Epithelial cell of esophagus (primary cell): ENCODE results near the gene MICAL3.
A peak's percentile ranks its signal among the peaks of the same experiment; 100 is the strongest.

Source experiments
- DNase-seq: peaks from one replicate; pipeline ENCODE4 v3.0.0; 2010; ENCODE audit warnings: low read depth
- H3K4me3 ChIP-seq: 2 replicates; pipeline ENCODE4 v1.5.1; 2011; ENCODE audit warnings: mild to moderate bottlenecking, low read length, control low read depth
- TF ChIP-seq, protein P1 (sequence below): IDR thresholded peaks from 2 replicates; pipeline ENCODE4 v1.5.1; 2011; ENCODE audit warnings: low read depth, mild to moderate bottlenecking, low read length, control low read depth, inconsistent platforms; ENCODE audit not compliant: insufficient read depth; ENCODE audit errors: missing control alignments

MICAL3 gene

DNA sequence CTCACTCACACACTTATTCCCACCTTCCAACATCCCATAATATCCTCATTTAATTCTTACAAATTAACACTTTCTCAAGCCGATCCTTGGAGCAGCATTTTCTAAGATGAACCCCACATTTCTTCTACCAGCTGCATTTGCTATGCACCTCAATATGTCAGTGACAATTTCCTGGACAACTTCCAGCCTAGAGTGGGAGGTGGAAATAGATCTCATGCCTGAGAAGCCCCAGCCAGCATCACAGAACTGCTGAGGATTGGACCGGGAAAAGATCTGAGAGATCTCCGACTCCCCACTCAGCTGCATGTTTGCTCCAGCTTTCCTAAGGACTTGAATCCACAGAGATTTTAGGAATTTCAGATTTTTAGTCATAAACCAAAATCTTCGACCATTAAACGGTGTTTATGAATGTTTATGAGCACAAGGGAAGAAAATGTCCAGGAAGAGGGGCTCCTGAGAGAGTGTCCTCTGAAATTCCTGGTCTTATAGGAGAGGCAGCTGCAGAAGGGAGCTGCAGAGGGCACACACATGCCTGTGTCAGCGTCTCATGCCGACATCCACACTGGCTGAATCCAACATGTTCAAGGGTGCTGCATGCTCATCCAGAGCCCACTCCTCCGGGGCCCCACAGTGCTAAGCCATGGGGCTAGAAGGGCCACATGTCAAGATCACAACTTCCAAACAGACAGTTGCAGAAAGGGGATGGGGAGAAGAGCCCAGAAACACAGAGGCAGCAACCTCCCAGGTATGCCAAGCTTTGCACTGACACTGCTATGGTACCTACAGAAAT lies 68.6 kb downstream of the MICAL3 start:
- TF ChIP-seq, protein P1, sequence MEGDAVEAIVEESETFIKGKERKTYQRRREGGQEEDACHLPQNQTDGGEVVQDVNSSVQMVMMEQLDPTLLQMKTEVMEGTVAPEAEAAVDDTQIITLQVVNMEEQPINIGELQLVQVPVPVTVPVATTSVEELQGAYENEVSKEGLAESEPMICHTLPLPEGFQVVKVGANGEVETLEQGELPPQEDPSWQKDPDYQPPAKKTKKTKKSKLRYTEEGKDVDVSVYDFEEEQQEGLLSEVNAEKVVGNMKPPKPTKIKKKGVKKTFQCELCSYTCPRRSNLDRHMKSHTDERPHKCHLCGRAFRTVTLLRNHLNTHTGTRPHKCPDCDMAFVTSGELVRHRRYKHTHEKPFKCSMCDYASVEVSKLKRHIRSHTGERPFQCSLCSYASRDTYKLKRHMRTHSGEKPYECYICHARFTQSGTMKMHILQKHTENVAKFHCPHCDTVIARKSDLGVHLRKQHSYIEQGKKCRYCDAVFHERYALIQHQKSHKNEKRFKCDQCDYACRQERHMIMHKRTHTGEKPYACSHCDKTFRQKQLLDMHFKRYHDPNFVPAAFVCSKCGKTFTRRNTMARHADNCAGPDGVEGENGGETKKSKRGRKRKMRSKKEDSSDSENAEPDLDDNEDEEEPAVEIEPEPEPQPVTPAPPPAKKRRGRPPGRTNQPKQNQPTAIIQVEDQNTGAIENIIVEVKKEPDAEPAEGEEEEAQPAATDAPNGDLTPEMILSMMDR, result no peak
- DNase-seq, result no peak
- H3K4me3 ChIP-seq, result no peak overlapping the region

DNA sequence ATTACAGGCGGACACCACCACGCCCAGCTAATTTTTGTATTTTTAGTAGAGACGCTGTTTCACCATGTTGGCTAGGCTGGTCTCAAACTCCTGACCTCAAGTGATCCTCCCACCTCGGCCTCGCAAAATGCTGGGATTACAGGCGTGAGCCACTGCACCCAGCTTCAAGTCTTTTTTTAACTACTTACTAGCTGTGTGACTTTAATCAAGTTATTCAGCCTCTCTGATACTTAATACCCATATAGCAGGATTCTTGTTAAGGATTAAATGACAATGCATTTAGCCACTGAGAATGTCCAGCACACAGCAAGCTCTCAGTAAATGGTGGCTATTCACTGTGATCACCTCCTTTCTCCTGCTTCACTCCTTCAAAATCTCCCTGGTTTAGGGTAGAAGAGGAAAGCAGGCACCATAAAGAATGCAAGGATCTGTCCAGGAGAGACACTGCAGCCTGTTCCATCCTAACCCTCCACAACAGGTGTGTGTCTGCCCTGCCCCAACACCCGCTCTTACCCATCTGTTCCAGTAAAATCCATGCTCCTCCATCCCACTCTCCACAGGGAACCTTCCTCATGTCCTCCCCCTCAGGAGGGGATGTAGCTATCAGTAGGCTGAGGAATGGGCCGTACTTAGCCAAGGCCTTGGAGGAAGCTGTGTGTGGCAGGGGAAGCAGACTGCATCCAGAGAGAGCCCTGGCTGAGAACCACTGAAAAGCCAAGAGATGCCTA lies 69.3 kb downstream of the MICAL3 start:
- H3K4me3 ChIP-seq, result no peak overlapping the region
- no peak for DNase-seq

DNA sequence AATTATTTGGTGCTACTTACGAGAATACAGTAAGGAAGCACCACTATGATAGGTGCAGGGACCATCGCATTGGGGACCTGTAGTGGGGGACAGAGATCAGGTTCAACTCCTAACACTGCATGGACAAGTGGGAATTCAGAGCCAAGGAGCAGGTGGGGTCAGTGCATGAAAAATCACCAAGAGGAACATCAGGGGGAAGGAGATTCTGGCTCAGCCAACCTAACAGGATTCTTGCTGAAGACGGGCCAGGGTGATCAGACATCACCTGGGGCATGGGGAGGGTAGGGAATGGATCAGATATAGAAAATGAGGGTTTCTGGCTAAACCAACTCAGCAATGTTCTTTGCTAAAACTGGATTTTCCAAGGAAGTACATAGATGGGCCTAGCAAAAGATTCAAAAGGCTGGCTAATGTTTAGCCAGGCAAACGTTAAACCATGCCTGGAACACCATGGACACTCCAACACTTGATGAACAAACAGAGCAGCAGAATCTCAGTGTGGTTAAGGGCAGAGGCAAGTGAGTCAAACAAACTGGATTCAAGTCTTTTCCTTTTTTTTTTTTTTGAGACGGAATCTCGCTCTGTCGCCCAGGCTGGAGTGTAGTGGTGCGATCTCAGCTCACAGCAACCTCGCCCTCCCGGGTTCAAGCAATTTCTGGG lies 70.0 kb downstream of the MICAL3 start:
- no peak for DNase-seq
- TF ChIP-seq, protein P1, result no peak
- H3K4me3 ChIP-seq, result no peak overlapping the region

More for the DNA sequence above, 69.3 kb downstream of the MICAL3 start:
- TF ChIP-seq, protein P1, result no peak

DNA sequence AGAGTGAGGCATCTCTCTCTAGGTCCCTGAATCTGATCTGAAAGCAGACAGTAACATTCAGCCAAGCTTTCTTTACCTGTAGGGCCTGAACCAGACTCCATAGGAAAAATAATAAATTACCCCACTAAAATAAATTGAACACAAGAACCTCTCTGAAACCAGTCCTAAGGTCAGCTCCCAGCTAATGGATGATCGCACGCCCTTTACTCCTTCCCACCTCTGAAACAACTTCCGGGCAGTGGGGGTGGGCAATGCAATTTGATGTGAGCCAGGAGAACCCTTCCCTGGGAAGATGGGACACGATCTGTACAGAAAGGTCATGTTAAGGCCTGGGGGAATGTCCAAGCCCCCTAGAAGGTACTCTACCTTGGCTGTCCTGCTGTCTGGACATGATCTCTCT lies 71.2 kb downstream of the MICAL3 start:
- no peak overlapping the region for H3K4me3 ChIP-seq
- TF ChIP-seq, protein P1, result no peak
- no peak for DNase-seq

DNA sequence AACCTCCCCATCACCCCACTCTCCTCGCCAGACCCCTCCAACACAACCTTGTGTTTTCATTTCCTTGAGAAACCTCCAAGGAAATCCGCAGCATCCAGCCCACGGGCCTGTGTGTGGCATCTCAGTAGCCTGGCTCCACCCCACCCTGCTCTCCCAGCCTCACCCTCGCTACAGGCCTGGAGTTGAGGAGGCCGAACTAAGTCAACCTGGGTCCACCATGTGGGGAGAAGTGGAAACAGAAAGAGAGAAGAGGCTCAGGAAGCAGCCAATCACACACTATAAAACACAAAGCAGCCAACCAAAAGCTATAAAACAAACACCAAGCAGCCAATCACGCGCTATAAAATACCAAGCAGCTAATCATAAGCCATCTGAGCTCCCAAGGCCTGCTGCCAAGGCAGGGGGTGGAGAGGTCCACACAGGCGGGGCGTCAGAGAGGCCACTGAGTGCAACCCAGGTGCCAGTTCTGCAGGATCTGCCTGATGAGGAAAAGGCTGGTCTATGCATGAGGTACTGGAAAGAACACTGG lies 72.0 kb downstream of the MICAL3 start:
- TF ChIP-seq, protein P1, result no peak
- peak; percentile 32 for DNase-seq
- no peak overlapping the region for H3K4me3 ChIP-seq

DNA sequence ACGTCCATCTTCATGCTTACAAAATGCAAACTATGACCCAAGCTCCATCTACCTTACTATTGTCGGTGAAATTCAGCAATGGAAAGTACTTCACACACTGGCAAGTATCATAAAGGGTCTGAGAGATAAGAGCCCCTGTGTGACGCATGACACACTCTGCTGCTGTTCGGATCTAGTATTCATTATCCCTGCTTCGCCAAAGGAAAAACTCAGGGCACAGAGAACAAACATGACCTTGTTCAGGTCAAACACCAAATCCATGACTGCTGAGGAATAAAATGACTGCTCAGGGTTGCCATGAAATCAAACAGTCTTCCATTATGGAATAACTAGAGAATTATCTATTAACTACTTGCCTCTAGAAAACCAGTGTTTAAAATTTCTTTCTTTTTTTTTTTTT lies 73.0 kb downstream of the MICAL3 start:
- TF ChIP-seq, protein P1, result no peak
- no peak for DNase-seq
- no peak overlapping the region for H3K4me3 ChIP-seq
